Raji (cell line): ENCODE data around the gene AGXT2.

Source experiments
- POLR2A ChIP-seq: IDR thresholded peaks from 2 replicates; pipeline ENCODE4 v1.6.1; 2011; ENCODE audit warnings: low read depth, low read length, control low read depth; ENCODE audit not compliant: insufficient read depth

AGXT2 gene

DNA sequence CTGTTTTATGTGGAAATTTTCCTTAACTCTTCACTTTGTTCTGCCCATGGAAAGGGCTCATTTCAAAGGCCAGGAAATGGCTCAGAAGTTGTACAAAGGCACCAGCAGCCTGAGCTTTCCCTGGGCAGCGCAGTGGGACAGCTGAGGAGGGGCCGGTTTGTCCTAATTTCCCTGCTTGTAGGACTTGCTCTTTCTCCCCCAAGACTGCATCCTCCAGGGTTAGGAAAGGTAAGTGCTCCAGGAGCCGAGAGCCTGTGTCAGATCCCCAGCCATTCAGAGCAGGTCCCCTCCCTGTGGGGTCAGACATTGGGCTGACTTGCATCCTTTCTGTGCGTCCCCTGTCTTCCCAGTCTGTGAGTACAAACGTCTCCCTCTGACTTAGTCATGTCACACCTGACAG is 43.5 kb downstream of the AGXT2 start:
- TF ChIP-seq POLR2A = no peak

DNA sequence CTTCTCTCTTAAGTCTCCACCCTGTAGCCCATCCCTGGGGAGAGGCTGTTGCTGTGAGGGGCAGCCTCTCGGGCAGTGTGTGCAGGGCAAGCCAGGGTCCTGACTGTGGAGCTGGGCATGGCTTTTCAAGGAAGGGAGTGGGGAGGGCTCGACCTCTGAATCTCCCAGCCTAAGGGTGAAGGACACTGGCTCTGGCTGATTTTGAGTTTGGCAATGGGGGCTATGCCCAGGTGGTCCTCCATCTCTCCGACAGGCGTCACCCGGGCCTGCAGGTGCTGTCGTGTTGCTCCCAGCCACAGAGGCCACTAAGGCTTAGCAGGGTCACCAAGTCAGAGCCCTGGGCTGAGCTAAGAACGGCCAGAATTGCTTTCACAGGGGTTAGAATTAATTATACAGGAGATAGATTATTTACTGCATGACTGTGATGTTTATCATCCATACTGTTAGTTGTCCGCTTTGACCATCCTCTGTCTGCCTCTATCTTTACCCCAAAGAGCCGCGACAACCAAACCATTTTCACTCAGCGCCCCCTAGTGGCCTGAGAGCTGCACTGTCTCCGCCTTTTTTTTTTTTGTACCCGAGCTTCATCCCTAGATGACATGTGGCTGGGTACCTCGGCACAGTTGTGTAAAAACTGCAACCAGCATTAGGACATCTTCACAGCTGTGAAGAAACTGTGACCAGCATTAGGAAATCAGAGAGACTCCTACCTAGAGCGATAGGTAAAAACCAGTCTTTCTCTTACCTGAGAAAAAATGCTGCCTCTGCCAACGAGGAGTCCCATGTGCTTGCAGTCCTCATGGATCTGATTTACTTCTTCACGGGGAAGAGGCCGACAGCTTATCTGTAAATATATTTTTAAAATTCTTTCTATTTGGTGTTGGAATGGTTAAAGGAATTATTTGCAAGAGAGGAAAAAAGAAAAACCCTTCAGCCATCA is 44.5 kb downstream of the AGXT2 start:
- TF ChIP-seq POLR2A = no peak

DNA sequence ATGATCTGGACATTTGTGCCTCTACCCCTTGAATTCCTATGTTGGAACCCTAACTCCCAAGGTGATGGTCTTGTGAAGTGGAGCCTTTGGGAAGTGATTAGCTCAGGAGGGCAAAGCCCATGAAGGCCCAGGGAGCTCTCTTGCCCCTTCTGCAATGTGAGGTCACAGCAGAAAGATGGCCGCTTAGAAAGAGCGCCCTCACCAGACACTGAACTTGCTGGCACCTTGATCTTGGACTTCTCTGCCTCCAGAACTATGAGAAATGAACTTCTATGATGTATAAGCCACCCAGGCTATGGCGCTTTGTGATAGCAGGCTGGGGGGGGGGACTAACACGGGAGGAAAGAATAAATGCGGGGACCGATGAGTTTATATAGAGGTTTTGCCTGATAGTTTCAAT is 45.3 kb downstream of the AGXT2 start:
- no peak for TF ChIP-seq POLR2A

- no peak for TF ChIP-seq POLR2A
Measured at GRCh38 chr5:35001842-35002241, 45.9 kb downstream of the AGXT2 start.

GRCh38 chr5:34998058-34998789 is 49.5 kb downstream of the AGXT2 start:
- TF ChIP-seq POLR2A = no peak

DNA sequence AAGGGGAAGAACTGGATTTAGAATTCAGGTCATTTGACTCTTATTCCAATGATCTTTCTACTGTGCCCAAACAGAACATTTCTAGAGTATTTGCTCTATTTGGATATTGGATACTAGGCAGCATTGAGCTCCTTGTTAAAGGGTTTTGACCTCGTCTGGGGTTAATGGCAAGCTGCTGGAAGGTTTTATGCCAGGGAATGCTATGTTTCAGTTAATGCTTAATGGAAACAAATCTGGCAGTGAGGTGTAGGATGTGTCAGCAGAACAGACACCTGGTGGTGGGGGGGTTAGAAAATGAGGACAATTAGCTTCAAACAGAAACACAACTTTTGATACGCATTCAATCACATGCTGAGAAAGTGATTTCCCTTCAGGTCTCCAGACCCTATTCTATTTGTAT is 51.5 kb downstream of the AGXT2 start:
- no peak for TF ChIP-seq POLR2A

- no peak for TF ChIP-seq POLR2A
Measured at GRCh38 chr5:34993951-34994350, 53.8 kb downstream of the AGXT2 start.

DNA sequence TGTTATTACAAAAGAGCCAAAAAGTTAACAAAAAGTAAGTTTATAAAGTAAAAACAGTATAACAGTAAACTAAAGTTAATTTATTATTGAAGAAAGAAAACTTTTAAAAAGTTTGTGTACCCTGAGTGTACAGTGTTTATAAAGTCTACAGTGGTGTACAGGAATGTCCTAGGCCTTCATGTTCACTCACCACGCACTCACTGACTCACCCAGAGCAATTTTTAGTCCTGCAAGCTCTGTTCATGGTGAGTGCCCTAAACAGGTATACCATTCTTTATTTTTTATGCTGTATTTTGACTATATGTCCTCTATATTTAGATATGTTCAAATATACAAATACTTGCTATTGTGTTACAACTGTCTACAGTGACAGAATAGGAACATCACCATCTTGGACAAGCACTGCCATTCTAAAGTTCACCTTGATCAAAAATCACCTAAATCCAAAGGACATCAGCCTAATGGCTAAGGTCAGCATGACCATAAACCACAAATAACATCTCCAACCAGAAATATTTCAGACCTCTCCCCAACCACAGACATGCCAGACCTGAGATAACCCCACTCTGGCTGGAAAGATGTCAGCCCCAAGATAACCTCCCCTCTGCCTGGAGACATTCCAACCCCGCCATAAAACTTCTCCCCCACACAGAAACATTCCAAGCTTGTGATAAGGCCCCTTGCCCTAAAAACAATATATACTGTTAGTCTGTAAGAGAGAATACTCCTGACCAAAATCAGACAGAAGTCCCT is 56.1 kb downstream of the AGXT2 start:
- no peak for TF ChIP-seq POLR2A

- no peak for TF ChIP-seq POLR2A
Measured at GRCh38 chr5:34986965-34987364, 60.8 kb downstream of the AGXT2 start.

GRCh38 chr5:34982823-34983222 is 64.9 kb downstream of the AGXT2 start:
- no peak for TF ChIP-seq POLR2A

DNA sequence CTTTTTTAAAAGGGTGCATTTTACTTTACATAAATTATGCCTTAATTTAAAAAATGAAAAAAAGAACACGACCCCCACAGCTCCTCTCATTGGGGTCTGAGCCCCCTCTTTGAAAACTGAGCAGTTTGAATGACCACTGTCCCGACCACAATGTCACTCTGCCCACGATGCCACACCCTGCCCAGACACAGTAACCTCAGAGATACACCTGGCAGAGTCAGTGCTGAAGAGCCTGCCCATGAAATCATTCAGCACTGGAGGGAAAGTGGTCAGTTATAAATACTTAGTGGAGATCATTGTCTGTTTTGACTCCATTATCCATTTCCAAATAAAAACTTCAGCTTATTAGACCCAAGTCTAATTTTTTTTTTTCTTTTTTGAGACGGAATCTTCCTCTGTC is 69.1 kb downstream of the AGXT2 start:
- TF ChIP-seq POLR2A = no peak

DNA sequence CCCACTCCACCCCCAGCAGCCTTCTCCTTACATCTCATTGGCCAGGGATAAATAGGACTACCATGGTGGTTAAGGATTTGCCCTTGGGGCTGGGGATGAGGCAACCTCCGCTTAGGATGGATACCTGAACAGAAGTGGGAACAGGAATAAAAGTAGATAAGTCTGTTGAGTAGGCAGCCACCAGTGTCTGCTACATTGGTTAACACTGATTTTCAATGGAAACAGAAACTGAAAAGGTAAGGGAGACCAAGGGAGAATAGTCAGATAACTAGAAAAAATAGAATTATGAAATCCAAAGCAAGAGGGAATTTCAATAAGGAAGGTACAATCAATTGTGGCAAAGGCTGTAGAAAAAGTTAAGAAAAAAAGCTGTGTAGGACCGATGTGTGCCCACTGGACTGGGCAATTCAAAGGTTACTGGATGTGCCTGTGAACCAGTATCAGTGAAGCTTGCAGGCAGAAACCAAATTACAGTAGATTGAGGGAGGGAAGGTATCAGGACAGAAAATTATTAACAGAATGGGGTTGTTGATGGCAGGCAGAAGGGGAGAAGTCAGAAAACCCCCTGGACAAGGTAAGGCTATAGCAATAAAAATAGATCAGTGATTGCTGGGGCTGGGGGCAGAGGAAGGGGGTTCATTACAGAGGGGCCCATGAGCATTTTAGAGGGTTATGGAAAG is 69.7 kb downstream of the AGXT2 start:
- TF ChIP-seq POLR2A = no peak

- no peak for TF ChIP-seq POLR2A
Measured at GRCh38 chr5:34976347-34976746, 71.4 kb downstream of the AGXT2 start.

DNA sequence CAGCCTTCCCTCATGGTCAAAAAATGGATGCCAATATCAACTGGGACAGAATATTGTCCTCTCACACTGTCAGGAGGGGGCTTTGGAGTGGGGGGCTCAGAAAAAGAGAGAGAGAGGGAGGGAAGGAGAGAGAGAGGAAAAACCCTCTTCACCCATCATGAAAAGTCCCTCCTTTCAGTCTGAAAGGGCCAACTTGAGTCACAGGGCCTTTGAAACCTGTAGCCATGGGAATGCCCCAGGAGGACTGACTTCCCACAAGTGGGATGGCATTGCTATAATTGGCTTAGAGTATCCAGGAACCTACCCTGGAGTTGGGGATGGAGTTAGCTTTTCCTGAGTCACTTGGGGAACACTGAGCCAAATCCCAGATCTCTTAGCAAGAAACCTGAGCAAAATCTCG is 77.2 kb downstream of the AGXT2 start:
- no peak for TF ChIP-seq POLR2A

DNA sequence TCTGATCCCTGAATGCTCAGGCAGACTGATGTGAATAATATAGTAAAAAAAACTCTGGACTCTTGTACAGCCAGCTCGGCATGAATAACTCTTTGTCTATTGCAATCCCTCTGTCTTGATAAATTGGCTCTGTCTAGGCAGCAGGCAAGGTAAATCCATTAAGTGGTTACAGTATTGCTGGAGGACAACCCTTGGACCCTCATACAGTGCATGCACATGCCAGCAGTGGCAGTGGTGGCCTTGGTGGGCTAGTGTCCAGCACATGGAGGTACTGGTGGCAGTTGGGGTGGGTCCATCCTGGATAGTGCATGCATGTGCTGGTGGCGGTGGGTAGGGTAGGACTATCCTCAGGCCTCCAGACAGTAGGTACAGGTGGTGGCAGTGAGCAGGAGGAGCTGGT is 79.5 kb downstream of the AGXT2 start:
- no peak for TF ChIP-seq POLR2A
